ENCODE data around the gene MRNIP. TPM values are rescaled to one million over a fixed set of nuclear protein-coding genes. Genes with fewer than 3 reads are reported as not detected.

Gene MRNIP
- polyA plus RNA-seq (12.3 to 19.9 TPM (median 14.9 TPM) in 3 replicates), polyA minus RNA-seq (7.6 to 12.9 TPM (median 12.3 TPM) in 3 replicates)
- polyA plus RNA-seq (2011; ENCODE audit: low read depth), result 10.0 TPM
- 5.1 and 5.7 TPM in 2 replicates for polyA plus RNA-seq (2011; cell fraction: cytosol; rRNA removed)
- polyA plus RNA-seq (2011; cell fraction: nucleus; rRNA removed), result 97.9 and 116 TPM in 2 replicates
- 10.0 and 27.9 TPM in 2 replicates for polyA plus RNA-seq (2012; ENCODE audit: low replicate concordance)
- 3.3 TPM for polyA minus RNA-seq (2011; cell fraction: cytosol; rRNA and poly(A)+ RNA removed)
- 9.5 and 21.6 TPM in 2 replicates for polyA minus RNA-seq (2011; cell fraction: nucleus; rRNA and poly(A)+ RNA removed)

DNA sequence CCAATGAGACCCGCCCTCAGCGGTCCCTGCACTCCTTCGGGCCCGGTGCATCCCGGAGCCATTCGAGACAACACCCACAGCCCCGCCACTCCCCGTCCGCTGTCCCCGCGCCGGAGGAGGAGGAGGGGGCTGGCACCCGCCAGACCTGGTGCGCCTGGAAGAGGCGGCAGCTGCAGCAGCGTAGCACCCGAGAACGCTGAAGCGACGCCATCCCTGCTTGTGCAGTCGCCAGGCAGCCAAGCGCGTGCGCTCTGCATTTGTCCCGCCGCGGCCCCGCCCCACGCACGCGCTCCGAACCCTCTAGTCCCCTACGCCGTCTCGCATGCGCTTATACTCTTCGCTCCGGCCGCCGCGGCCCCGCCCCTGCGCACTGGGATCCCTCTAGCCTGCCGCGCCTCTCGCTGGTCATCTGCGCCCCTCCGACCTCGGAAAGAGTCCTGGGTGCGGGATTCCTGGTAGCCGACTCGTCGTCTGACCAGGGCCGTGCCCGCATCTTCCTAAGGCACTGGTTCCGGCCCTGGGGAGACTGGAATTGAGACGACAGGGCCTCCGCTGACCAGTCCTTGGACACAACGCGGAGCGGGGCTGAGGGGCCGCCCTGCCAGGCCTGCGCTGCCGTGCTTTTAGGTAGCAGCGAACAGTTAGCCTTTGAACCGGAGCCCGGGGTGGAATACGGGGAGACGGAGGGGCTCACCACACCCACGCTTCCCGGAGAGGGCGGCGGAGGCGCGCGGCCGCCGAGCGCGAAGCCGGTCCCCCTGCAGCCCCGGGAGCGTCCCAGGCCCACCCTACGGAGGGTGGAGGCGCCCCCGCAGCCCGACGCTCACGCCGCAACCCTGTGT is at the start of gene MRNIP:
Gene MRNIP (minus strand): TSS at position 232 of the 842 bp plus-strand sequence. CDS start 21 bp downstream, at position 211.
- H3K36me3 ChIP-seq (ENCODE audit: control insufficient read depth in 2 of 2, extremely low read depth in 1 of 2, insufficient read depth in 2 of 2, low read length in 2 of 2), result peaks cover 13% of the 10 kb centered on the region in 2 experiments
- DNase-seq (ENCODE audit: low read depth, low spot score), result peak; percentile 41
- peak within 1 kb of the TSS; percentile 78 to 96 (median 82) for H3K4me3 ChIP-seq (ENCODE audit: control insufficient read depth in 2 of 3, extremely low read depth in 1 of 3, insufficient read depth in 2 of 3, low read depth in 1 of 3, low read length in 3 of 3)
- no peaks in the 10 kb centered on the region for H3K9me3 ChIP-seq (ENCODE audit: control insufficient read depth, low read depth, low read length)
- H3K79me2 ChIP-seq (ENCODE audit: control insufficient read depth, insufficient read depth, low read length), result peaks cover 11% of the 10 kb centered on the region
- H3K4me1 ChIP-seq (ENCODE audit: control insufficient read depth, extremely low read depth, insufficient read depth, low read length), result peaks cover 6% of the 10 kb centered on the region
- no peak for TF ChIP-seq EZH2 (IDR thresholded peaks at IDR 0.05; ENCODE audit: low read length)
- TF ChIP-seq, protein P1, sequence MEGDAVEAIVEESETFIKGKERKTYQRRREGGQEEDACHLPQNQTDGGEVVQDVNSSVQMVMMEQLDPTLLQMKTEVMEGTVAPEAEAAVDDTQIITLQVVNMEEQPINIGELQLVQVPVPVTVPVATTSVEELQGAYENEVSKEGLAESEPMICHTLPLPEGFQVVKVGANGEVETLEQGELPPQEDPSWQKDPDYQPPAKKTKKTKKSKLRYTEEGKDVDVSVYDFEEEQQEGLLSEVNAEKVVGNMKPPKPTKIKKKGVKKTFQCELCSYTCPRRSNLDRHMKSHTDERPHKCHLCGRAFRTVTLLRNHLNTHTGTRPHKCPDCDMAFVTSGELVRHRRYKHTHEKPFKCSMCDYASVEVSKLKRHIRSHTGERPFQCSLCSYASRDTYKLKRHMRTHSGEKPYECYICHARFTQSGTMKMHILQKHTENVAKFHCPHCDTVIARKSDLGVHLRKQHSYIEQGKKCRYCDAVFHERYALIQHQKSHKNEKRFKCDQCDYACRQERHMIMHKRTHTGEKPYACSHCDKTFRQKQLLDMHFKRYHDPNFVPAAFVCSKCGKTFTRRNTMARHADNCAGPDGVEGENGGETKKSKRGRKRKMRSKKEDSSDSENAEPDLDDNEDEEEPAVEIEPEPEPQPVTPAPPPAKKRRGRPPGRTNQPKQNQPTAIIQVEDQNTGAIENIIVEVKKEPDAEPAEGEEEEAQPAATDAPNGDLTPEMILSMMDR (optimal IDR thresholded peaks at IDR 0.05 in 1 of 3, IDR thresholded peaks at IDR 0.05 in 1 of 3, conservative IDR thresholded peaks at IDR 0.05 in 1 of 3; ENCODE audit: extremely low read depth in 1 of 3, insufficient read depth in 2 of 3, low read length in 3 of 3), result no peak
- peak within 1 kb of the TSS; percentile 88 for H3K9ac ChIP-seq (ENCODE audit: control insufficient read depth, extremely low read depth, insufficient read depth, low read length)
- peak within 1 kb of the TSS; percentile 89 for H3K4me2 ChIP-seq (ENCODE audit: control insufficient read depth, extremely low read depth, insufficient read depth, low read depth, low read length)
- dilution Hi-C loops (cut with MboI; ENCODE audit: extremely low pct_ligation_motif_present, low sequenced_read_pairs), result no loop called here
- H4K20me1 ChIP-seq (ENCODE audit: control insufficient read depth, extremely low read depth, insufficient read depth, low read length), result no peaks in the 10 kb centered on the region
- peak within 1 kb of the TSS; percentile 96 for H2AFZ ChIP-seq (ENCODE audit: control insufficient read depth, low read length)
- no peak for FAIRE-seq
- H3K9me1 ChIP-seq (ENCODE audit: control insufficient read depth, extremely low read depth, insufficient read depth, low read length), result no peaks in the 10 kb centered on the region
- no peaks in the 10 kb centered on the region for H3K27me3 ChIP-seq (ENCODE audit: control insufficient read depth, extremely low read depth, insufficient read depth, low read length)
- peak within 1 kb of the TSS; percentile 66 for H3K27ac ChIP-seq (ENCODE audit: control insufficient read depth, insufficient read depth, low read length)

DNA sequence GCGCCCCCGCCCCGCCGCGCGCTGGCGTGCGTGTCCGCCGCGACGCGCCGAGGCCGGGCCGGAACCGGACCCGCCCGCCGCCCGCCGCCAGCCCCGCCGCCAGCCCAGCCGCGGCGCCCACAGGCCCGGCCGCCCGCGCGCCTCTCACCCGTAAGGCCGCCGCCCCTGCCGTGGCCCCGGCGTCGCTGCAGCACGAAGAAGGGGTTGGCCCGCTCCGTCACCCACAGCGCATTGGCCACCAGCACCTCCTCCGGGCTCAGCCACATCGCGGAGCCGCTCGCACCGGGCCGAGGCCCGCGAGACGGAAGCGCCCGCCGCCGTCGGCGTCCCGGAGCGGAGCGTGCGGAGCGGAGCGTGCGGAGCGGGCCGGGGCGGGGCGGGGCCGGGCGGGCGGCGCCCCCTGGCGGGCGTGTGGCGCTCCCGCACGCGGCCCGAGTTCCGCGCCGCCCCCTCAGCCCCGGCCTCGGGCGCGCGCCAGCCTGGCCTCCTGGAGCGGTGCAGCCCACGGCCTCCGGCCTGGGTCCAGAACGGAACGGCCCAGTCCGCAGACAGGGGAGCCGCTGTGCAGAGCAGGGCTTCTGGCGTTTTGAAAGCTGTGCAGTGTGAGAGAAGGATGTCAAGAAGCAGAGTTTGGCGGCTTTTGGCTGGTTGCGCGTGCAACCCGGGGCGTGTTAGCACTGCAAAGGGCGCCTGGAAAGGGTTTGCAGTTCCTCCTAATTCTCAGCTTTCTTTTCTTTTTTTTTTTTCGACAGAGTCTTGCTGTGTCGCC is 49.1 kb upstream of the MRNIP start, which contains the start of gene TBC1D9B:
Gene TBC1D9B (minus strand): TSS at position 342 of the 769 bp plus-strand sequence. CDS start 76 bp downstream, at position 266.
- no peak for TF ChIP-seq EZH2 (IDR thresholded peaks at IDR 0.05; ENCODE audit: low read length)
- TF ChIP-seq, protein P1 (optimal IDR thresholded peaks at IDR 0.05 in 1 of 3, IDR thresholded peaks at IDR 0.05 in 1 of 3, conservative IDR thresholded peaks at IDR 0.05 in 1 of 3; ENCODE audit: extremely low read depth in 1 of 3, insufficient read depth in 2 of 3, low read length in 3 of 3), result peak in 1 of 3 experiments; percentile 57
- dilution Hi-C loops (cut with MboI; ENCODE audit: extremely low pct_ligation_motif_present, low sequenced_read_pairs), result no loop called here
- Histone ChIP-seq H3K36me3 (ENCODE audit: control insufficient read depth in 2 of 2, extremely low read depth in 1 of 2, insufficient read depth in 2 of 2, low read length in 2 of 2) (peaks cover 12 to 15% of the 10 kb centered on the region in 2 experiments), H3K27me3 (ENCODE audit: control insufficient read depth, extremely low read depth, insufficient read depth, low read length) (no peaks in the 10 kb centered on the region), H3K9ac (ENCODE audit: control insufficient read depth, extremely low read depth, insufficient read depth, low read length) (peak within 1 kb of the TSS; percentile 80), H3K4me3 (ENCODE audit: control insufficient read depth in 2 of 3, extremely low read depth in 1 of 3, insufficient read depth in 2 of 3, low read depth in 1 of 3, low read length in 3 of 3) (peak within 1 kb of the TSS; percentile 72 to 85 (median 82)), H3K9me3 (ENCODE audit: control insufficient read depth, low read depth, low read length) (no peaks in the 10 kb centered on the region), H3K4me1 (ENCODE audit: control insufficient read depth, extremely low read depth, insufficient read depth, low read length) (peaks cover 16% of the 10 kb centered on the region), H3K4me2 (ENCODE audit: control insufficient read depth, extremely low read depth, insufficient read depth, low read depth, low read length) (peak within 1 kb of the TSS; percentile 92), H3K9me1 (ENCODE audit: control insufficient read depth, extremely low read depth, insufficient read depth, low read length) (no peaks in the 10 kb centered on the region), H3K27ac (ENCODE audit: control insufficient read depth, insufficient read depth, low read length) (peak within 1 kb of the TSS; percentile 43), H4K20me1 (ENCODE audit: control insufficient read depth, extremely low read depth, insufficient read depth, low read length) (no peaks in the 10 kb centered on the region), H3K79me2 (ENCODE audit: control insufficient read depth, insufficient read depth, low read length) (peaks cover 41% of the 10 kb centered on the region), H2AFZ (ENCODE audit: control insufficient read depth, low read length) (peak within 1 kb of the TSS; percentile 92)
- DNase-seq (ENCODE audit: low read depth, low spot score) (no peak), FAIRE-seq (no peak)
